Muscle layer of colon (tissue), 2 donors: ENCODE data around the gene TPD52L2.

Experiments used
- H3K27ac ChIP-seq: one replicate; pipeline ENCODE4 v1.7.0; 2013; ENCODE audit warnings: low read depth, mild to moderate bottlenecking, low read length, moderate library complexity
- H3K27me3 ChIP-seq, 2 donors: one replicate each; pipeline ENCODE4 v1.7.0; 2013; ENCODE audit warnings: low read length in 2 of 2, mild to moderate bottlenecking in 2 of 2; ENCODE audit not compliant: insufficient read depth in 2 of 2, control insufficient read depth in 1 of 2
- H3K36me3 ChIP-seq: one replicate; pipeline ENCODE4 v1.7.0; 2013; ENCODE audit warnings: mild to moderate bottlenecking, low read length; ENCODE audit not compliant: insufficient read depth
- H3K4me1 ChIP-seq: one replicate; pipeline ENCODE4 v1.7.0; 2013; ENCODE audit warnings: mild to moderate bottlenecking, low read length; ENCODE audit not compliant: insufficient read depth
- H3K4me3 ChIP-seq, 2 donors: one replicate each; pipeline ENCODE4 v1.7.0; 2013; ENCODE audit warnings: low read length in 2 of 2, low read depth in 1 of 2, mild to moderate bottlenecking in 1 of 2, moderate library complexity in 1 of 2
- H3K9ac ChIP-seq: one replicate; pipeline ENCODE4 v1.7.0; 2013; ENCODE audit warnings: low read length
- H3K9me3 ChIP-seq: one replicate; pipeline ENCODE4 v1.7.0; 2013; ENCODE audit warnings: mild to moderate bottlenecking, low read length
- donor health status: abdominal sarcoma.
- donor health status: Adenocarcinoma of cecum.

Gene TPD52L2

GRCh38 chr20:63836458-63837344, 28.4 kb upstream of the TPD52L2 start:
- peaks cover 0 to 10% of the 10 kb centered on the region in 2 donors for H3K27me3 ChIP-seq
- no peak overlapping the region for H3K4me3 ChIP-seq
- no peak overlapping the region for H3K9ac ChIP-seq
- H3K27ac ChIP-seq: no peak overlapping the region
- no peaks in the 10 kb centered on the region for H3K36me3 ChIP-seq
- H3K4me1 ChIP-seq: peaks cover 13% of the 10 kb centered on the region
- H3K9me3 ChIP-seq: no peaks in the 10 kb centered on the region

- peaks cover 13% of the 10 kb centered on the region for H3K4me1 ChIP-seq
- H3K9me3 ChIP-seq: no peaks in the 10 kb centered on the region
- H3K9ac ChIP-seq: no peak overlapping the region
- H3K36me3 ChIP-seq: no peaks in the 10 kb centered on the region
- H3K27me3 ChIP-seq: peaks cover 0 to 2% of the 10 kb centered on the region in 2 donors
- H3K27ac ChIP-seq: no peak overlapping the region
- no peak overlapping the region for H3K4me3 ChIP-seq
Measured at GRCh38 chr20:63837479-63837878, 27.6 kb upstream of the TPD52L2 start.

- no peak overlapping the region for H3K9ac ChIP-seq
- peaks cover 2% of the 10 kb centered on the region for H3K4me1 ChIP-seq
Measured at GRCh38 chr20:63839620-63840019, 25.4 kb upstream of the TPD52L2 start.

GRCh38 chr20:63840405-63840828, 24.7 kb upstream of the TPD52L2 start:
- no peak overlapping the region for H3K4me3 ChIP-seq
- H3K27me3 ChIP-seq: peaks cover 0 to 15% of the 10 kb centered on the region in 2 donors
- no peaks in the 10 kb centered on the region for H3K4me1 ChIP-seq
- H3K27ac ChIP-seq: no peak overlapping the region
- H3K36me3 ChIP-seq: no peaks in the 10 kb centered on the region
- H3K9me3 ChIP-seq: no peaks in the 10 kb centered on the region
- H3K9ac ChIP-seq: no peak overlapping the region

More at GRCh38 chr20:63839620-63840019, 25.4 kb upstream of the TPD52L2 start:
- Histone ChIP-seq H3K27me3 (peaks cover 0 to 9% of the 10 kb centered on the region in 2 donors), H3K36me3 (no peaks in the 10 kb centered on the region), H3K27ac (no peak overlapping the region), H3K4me3 (no peak overlapping the region), H3K9me3 (no peaks in the 10 kb centered on the region)

GRCh38 chr20:63842258-63842657, 22.8 kb upstream of the TPD52L2 start:
- Histone ChIP-seq H3K36me3 (no peaks in the 10 kb centered on the region), H3K9ac (no peak overlapping the region), H3K27me3 (peaks cover 4 to 25% of the 10 kb centered on the region in 2 donors), H3K4me3 (no peak overlapping the region), H3K4me1 (peaks cover 5% of the 10 kb centered on the region), H3K9me3 (no peaks in the 10 kb centered on the region), H3K27ac (no peak overlapping the region)

- no peak overlapping the region for H3K4me3 ChIP-seq
- H3K4me1 ChIP-seq: peaks cover 5% of the 10 kb centered on the region
- no peaks in the 10 kb centered on the region for H3K9me3 ChIP-seq
- H3K27ac ChIP-seq: no peak overlapping the region
- H3K9ac ChIP-seq: no peak overlapping the region
- H3K36me3 ChIP-seq: no peaks in the 10 kb centered on the region
- H3K27me3 ChIP-seq: peaks cover 6 to 25% of the 10 kb centered on the region in 2 donors
Measured at GRCh38 chr20:63843222-63843621, 21.8 kb upstream of the TPD52L2 start.

GRCh38 chr20:63843778-63844177, 21.3 kb upstream of the TPD52L2 start:
- Histone ChIP-seq H3K27me3 (peaks cover 6 to 25% of the 10 kb centered on the region in 2 donors), H3K9me3 (no peaks in the 10 kb centered on the region), H3K4me1 (peaks cover 5% of the 10 kb centered on the region), H3K9ac (no peak overlapping the region), H3K4me3 (no peak overlapping the region), H3K27ac (no peak overlapping the region), H3K36me3 (no peaks in the 10 kb centered on the region)

GRCh38 chr20:63844511-63844991, 20.5 kb upstream of the TPD52L2 start:
- Histone ChIP-seq H3K4me3 (no peak overlapping the region), H3K9me3 (no peaks in the 10 kb centered on the region), H3K4me1 (peaks cover 5% of the 10 kb centered on the region), H3K9ac (no peak overlapping the region), H3K27me3 (peaks cover 6 to 25% of the 10 kb centered on the region in 2 donors), H3K36me3 (no peaks in the 10 kb centered on the region), H3K27ac (no peak overlapping the region)

GRCh38 chr20:63846128-63846771, 18.8 kb upstream of the TPD52L2 start:
- Histone ChIP-seq H3K36me3 (no peaks in the 10 kb centered on the region), H3K4me3 (no peak overlapping the region), H3K27ac (no peak overlapping the region), H3K9me3 (no peaks in the 10 kb centered on the region), H3K27me3 (peaks cover 6 to 25% of the 10 kb centered on the region in 2 donors), H3K4me1 (peaks cover 5% of the 10 kb centered on the region), H3K9ac (no peak overlapping the region)

GRCh38 chr20:63846888-63847236, 18.2 kb upstream of the TPD52L2 start:
- no peak overlapping the region for H3K9ac ChIP-seq
- H3K36me3 ChIP-seq: no peaks in the 10 kb centered on the region
- H3K4me3 ChIP-seq: no peak overlapping the region
- H3K4me1 ChIP-seq: peaks cover 5% of the 10 kb centered on the region
- no peak overlapping the region for H3K27ac ChIP-seq
- no peaks in the 10 kb centered on the region for H3K9me3 ChIP-seq
- H3K27me3 ChIP-seq: peaks cover 6 to 25% of the 10 kb centered on the region in 2 donors

GRCh38 chr20:63847237-63848002, 17.6 kb upstream of the TPD52L2 start:
- Histone ChIP-seq H3K27me3 (peaks cover 6 to 25% of the 10 kb centered on the region in 2 donors), H3K4me3 (no peak overlapping the region), H3K9ac (no peak overlapping the region), H3K27ac (no peak overlapping the region), H3K36me3 (no peaks in the 10 kb centered on the region), H3K4me1 (peaks cover 5% of the 10 kb centered on the region), H3K9me3 (no peaks in the 10 kb centered on the region)
